Ishikawa (cell line): Measurements from ENCODE around the gene ADCY5.

ENCODE experiments used
- CEBPB ChIP-seq: IDR thresholded peaks from 2 replicates; pipeline ENCODE4 v1.6.1; 2012
- EGR1 ChIP-seq: IDR thresholded peaks from 2 replicates; pipeline ENCODE4 v1.6.1; 2012
- EP300 ChIP-seq: IDR thresholded peaks from 2 replicates; pipeline ENCODE4 v1.6.1; 2012; ENCODE audit warnings: borderline replicate concordance
- FOXM1 ChIP-seq: IDR thresholded peaks from 2 replicates; pipeline ENCODE4 v1.6.1; 2012; ENCODE audit warnings: low read depth, borderline replicate concordance
- MAX ChIP-seq: IDR thresholded peaks from 2 replicates; pipeline ENCODE4 v1.6.1; 2012
- RAD21 ChIP-seq: IDR thresholded peaks from 2 replicates; pipeline ENCODE4 v1.6.1; 2012; ENCODE audit warnings: low read depth
- REST ChIP-seq: IDR thresholded peaks from 2 replicates; pipeline ENCODE4 v1.6.1; 2012; ENCODE audit warnings: low read depth, mild to moderate bottlenecking
- TAF1 ChIP-seq: IDR thresholded peaks from 2 replicates; pipeline ENCODE4 v1.6.1; 2012; ENCODE audit warnings: low read depth, mild to moderate bottlenecking
- USF1 ChIP-seq: IDR thresholded peaks from 2 replicates; pipeline ENCODE4 v1.6.1; 2012

- no peak for TF ChIP-seq REST
- TF ChIP-seq TAF1, result no peak
- no peak for TF ChIP-seq CEBPB
- TF ChIP-seq RAD21, result no peak
- TF ChIP-seq MAX, result no peak
- no peak for TF ChIP-seq USF1
- TF ChIP-seq FOXM1, result no peak
- no peak for TF ChIP-seq EP300
- no peak for TF ChIP-seq EGR1
These were observed 76.0 kb downstream of the ADCY5 start for GRCh38 chr3:123372686-123373473.
